CD4-positive, alpha-beta T cell treated with Interferon gamma for 1 hour (primary cell): ENCODE measurements around the gene AGAP1.

ENCODE experiments used
- DNase-seq: peaks from one replicate; pipeline ENCODE4 v3.0.0-alpha.2; 2020

Gene AGAP1

GRCh38 chr2:235904585-235904931 is 410.7 kb downstream of the AGAP1 start:
- DNase-seq, result no peak

GRCh38 chr2:235908826-235909225 is 415.0 kb downstream of the AGAP1 start:
- no peak for DNase-seq

DNA sequence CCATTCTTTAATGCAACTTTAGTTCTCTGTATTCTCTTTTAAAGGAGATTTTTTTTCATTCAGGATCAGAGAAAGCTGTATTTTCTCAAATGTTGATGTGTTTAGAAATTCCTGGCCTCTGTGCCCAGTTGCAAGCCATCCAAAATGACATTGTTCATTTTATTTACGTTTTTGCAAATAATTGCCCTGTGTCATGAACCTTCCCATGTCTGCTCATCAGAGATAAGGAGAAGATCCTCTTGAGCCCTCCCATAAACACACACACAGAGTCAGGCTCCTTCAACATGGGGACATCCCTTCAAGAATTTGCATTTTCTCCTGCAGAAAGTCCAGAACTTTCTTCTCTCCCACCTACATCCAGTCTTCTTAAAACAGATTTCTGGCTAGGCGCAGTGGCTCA is 415.5 kb downstream of the AGAP1 start:
- no peak for DNase-seq

- no peak for DNase-seq
These were observed 416.2 kb downstream of the AGAP1 start for GRCh38 chr2:235910067-235910466.

GRCh38 chr2:235911125-235911524 is 417.3 kb downstream of the AGAP1 start:
- DNase-seq, result no peak

GRCh38 chr2:235911633-235912233 is 417.9 kb downstream of the AGAP1 start:
- no peak for DNase-seq

DNA sequence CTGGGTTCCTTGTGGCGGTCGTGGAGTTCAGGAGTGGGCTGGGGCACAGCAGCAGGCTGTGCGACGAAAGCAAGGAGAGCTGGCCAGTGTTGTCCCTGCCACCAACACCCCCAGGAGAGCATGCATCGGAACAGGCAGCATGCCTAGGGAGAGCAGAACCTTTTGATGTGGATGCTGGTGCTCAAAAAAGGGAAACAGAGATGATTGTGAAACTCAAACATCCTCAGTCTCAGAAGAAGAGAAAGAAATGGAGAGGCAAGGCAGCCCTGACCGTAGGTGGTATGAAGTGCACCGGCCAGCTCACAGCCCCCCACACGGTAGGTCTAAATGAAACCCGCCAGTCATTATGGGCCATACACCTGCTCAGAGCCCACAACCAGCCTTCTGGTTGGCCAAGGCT is 420.9 kb downstream of the AGAP1 start:
- no peak for DNase-seq

DNA sequence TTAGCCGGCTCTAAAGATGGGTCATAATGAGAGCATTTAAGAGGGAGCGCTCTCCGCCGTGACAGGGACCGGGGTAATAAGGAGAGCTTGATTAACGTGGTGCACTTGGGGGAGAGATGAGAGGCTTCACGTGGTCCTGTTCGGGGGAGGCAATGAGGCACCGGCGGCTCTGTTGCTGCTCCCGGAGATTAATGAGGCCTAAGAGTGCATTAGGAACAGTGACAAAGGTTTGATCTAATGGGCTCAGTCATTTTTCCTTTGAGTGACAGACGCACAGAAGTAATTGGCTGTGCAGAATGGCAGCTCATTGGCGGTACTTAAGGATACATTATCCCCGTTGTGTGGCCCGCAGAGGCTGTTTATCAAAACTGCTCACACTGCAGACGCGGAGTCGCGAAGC is 423.7 kb downstream of the AGAP1 start:
- no peak for DNase-seq

- no peak for DNase-seq
These were observed 425.0 kb downstream of the AGAP1 start for GRCh38 chr2:235918876-235919275.

- DNase-seq, result no peak
These were observed 426.5 kb downstream of the AGAP1 start for GRCh38 chr2:235920216-235920865.

- DNase-seq, result no peak
These were observed 427.8 kb downstream of the AGAP1 start for GRCh38 chr2:235921508-235922191.

- DNase-seq, result no peak
These were observed 429.0 kb downstream of the AGAP1 start for GRCh38 chr2:235922839-235923238.

DNA sequence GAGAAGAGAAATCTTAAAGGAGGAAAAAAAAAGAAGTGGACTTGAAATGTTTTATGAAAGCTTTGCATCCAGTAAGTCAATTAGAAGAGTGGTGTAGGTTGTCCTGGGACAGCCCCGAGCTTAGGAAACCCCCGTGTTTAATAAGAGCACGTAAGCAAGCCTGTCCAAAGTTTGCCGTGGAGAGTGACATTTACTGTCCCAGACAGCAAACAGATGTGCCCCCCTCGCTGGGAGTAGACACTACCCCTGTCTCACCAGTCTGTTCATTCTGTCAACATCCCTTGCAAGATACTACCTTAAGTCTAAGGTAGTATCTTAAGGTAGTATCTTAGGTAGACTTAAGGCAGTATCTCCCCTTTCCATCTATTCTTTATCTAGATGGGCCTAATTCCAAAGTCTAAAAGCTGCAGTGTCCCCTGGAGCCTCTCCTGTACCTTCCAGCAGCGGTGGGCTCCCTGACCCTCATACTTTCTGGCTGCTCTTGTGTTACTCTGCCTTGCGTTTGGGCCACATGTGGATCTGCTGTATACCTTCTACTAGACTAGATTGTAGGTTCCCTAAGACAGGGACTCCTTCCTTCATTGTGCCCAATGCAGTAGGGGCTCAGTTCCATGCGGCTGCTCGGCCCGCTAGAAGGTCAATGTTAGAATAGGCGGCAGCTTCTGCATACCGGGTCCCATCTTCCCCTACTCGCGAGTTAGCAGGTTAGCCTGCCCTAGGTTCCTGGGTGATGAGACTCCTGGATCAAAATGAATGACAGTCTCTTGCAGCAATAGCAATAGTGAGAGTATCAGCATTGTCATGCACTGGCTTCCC is 430.2 kb downstream of the AGAP1 start:
- no peak for DNase-seq

DNA sequence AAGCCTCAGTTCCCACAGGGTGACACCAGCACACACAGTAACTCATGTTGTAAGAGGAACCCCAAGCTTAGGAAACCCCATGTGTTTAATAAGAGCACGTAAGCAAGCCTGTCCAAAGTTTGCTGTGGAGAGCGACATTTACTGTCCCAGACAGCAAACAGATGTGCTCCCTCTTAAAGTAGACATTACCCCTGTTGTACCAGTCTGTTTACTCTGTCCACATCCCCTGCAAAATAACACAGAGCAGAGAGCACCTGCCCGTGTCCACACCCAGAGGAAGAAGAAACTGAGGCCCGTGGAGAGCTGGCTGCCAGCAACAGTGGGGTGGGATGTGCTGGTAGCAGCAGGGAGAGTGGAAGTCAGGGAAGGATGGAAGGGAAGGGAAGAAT is 430.8 kb downstream of the AGAP1 start:
- DNase-seq, result no peak

- no peak for DNase-seq
These were observed 431.5 kb downstream of the AGAP1 start for GRCh38 chr2:235925250-235925919.

DNA sequence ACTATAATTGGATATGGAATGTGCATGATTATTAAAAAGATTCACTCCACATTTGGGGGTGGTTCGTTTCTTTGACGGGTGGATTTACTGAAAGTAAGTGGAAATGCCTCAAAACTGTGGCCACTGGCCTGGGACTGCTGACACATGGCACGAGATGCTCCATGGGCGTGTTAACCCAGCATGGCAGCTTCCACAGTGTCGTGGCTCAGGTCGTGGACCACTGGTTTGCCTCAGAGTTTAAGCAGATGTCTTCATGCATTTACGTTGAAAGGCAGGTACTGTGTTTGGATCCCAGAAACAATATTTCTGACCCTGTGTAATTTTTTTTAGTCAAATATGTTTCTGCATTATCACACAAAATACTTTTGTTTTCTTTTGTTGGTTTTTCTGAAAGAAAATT is 432.4 kb downstream of the AGAP1 start:
- no peak for DNase-seq

DNA sequence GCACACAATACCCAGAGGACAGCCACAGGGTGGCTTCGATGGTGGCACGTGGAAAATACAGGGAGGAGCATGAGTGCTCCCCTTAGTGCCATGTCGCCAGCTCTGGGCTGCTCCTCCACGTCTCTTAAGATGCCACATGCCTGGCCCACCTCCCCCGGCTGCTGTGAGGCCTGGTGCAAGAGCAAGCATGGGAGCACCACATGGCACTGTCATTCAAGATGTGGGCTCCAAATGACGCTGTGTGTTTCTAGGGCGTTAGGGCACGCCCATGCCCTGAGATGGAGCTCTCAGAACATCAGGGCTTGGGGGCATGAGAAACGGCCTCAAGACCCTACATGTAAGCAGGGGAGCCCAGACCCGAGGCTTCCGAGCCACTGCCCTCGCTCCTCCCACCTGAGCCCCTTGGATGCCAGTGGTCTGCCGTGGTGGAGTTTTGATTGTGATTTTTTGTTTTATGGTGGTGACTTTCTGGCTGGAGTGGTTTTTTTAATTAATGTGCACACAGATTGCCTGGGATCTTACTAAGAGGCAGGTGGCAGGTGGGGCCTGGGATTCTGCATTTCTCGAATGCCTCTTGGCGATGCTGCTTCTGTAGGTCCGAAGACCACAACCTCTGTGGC is 435.0 kb downstream of the AGAP1 start:
- no peak for DNase-seq

DNA sequence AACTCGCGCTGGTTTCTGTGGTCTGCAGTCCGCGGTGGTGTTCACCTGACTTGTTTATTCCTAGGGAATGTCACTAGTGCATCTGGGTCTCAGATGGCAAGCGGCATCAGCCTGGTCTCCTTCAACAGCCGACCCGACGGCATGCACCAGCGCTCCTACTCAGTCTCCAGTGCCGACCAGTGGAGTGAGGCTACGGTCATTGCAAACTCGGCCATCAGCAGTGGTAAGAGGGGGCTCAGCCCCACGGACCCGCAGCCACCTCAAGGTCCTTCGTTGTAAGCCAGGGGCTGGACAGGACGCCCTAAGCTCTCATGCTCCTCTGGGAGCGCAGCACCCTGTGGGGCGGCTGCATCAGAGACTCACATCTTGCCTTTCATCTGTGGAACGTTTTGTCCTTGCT is 436.9 kb downstream of the AGAP1 start:
- DNase-seq, result no peak

DNA sequence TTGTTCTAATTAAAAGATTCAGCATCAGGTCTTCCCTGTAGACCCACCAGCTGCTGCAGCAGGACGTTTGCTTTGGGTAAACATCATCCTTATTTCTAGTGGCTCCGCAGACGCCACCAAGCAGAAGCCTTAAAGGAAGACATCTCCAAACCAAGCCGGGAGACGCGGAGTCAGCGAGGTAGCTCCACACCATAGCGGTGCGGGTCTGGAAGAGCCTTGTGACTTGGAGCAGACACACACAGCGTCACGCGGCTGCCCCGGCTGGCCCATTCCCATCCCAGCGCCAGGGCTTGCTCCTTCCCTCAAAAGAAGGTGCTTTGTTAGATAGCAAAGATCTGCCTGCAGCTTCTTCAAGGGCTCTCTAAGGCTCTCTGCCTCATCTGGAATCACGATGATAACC is 437.8 kb downstream of the AGAP1 start:
- DNase-seq, result no peak

- no peak for DNase-seq
These were observed 440.4 kb downstream of the AGAP1 start for GRCh38 chr2:235934059-235934773.

DNA sequence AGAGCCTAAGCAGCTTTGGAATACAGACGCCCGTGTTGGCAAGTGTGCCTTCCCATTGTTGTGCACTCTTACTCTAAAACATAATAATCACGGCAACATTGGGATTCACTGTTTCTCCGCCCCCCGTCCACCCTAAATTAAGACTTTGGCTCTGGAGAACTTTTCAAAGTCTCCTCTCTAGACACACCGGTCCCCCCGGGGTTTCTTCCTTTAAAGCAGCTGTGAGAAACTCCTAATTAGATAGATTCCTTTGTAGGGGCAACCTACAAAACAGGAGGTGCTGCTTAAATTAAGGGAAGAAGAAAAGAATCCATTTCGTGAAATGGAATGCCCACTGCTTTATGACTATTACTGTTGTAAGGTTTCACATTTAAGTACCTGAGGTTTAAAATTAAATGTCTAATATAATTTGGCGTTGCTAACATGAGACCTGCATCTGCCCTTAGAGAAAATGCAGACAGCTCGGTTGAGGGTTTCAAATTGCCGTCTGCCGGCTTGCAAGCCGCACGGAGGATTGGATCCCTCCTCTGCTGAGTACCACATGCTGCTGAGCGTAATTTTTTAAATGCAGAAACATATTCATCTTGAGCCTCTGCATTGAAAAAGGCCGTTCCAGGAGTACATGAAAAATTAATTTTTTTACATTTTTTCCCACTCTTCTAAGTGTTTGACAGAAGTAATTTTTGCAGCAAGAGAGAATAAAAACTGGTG is 441.1 kb downstream of the AGAP1 start:
- no peak for DNase-seq
